Testis (tissue), 3 donors: ENCODE data around the gene INPP5F. TPM values are rescaled to one million over a fixed set of nuclear protein-coding genes. Genes with fewer than 3 reads are reported as not detected.
"Not testable (repeated sequence)": the region's sequence is repeated elsewhere in the genome, so short reads cannot be mapped to it uniquely, and the experiment has no call there.

Experiments
- DNase-seq: peaks from one replicate; pipeline ENCODE4 v3.0.0-alpha.2; 2019
- H3K27ac ChIP-seq, 2 donors: fragments of 200-600 bp; sonication (generic); one replicate each; pipeline ENCODE4 v1.5.1; 2019
- H3K27me3 ChIP-seq: fragments of 200-600 bp; sonication (generic); one replicate; pipeline ENCODE4 v1.5.1; 2019
- H3K36me3 ChIP-seq: fragments of 200-600 bp; sonication (generic); one replicate; pipeline ENCODE4 v1.5.1; 2017; ENCODE audit warnings: low read depth; ENCODE audit errors: missing control alignments
- H3K4me1 ChIP-seq: fragments of 200-600 bp; sonication (generic); one replicate; pipeline ENCODE4 v1.5.1; 2019
- H3K4me3 ChIP-seq, 2 donors: fragments of 200-600 bp; sonication (generic); one replicate each; pipeline ENCODE4 v1.5.1; 2017 to 2019
- H3K9me3 ChIP-seq: fragments of 200-600 bp; sonication (generic); one replicate; pipeline ENCODE4 v1.5.1; 2017
- CTCF ChIP-seq, 3 experiments: fragments of 450-650 bp in 2 of 3; fragments of 200-600 bp in 1 of 3; sonication (generic) in 1 of 3; IDR thresholded peaks; one replicate each; pipeline ENCODE4 v1.5.1; 2016 to 2019; ENCODE audit warnings: antibody characterized with exemption in 3 of 3, mild to moderate bottlenecking in 2 of 3, moderate library complexity in 1 of 3
- POLR2A ChIP-seq: fragments of 450-650 bp; IDR thresholded peaks from one replicate; pipeline ENCODE4 v1.6.1; 2017; ENCODE audit warnings: antibody characterized with exemption, mild to moderate bottlenecking, moderate library complexity
- WGBS, 2 donors: methylation state at CpG; one replicate each; pipeline ENCODE4 v1.1.5; 2018; 5-methylcytosine and 5-hydroxymethylcytosine counted together
- intact Hi-C: fragments of 100-400 bp; cut with DNase I; formaldehyde crosslinking; loops from one replicate; pipeline ENCODE4 v1.15.1; 2023; ENCODE audit warnings: low total_unique reads
- polyA plus RNA-seq: library from polyadenylated mRNA; stranded (reverse); fragments of 350-450 nt; fragmentation: Illumina TruSeq; extraction: RNeasy Lipid Tissue Mini Kit (QIAGEN cat#74804); gene quantifications from one replicate; pipeline ENCODE4 v1.2.3, GENCODE V29; 2014; ENCODE audit warnings: low read depth, low replicate concordance; ENCODE audit not compliant: insufficient read depth
- total RNA-seq, 2 donors: library from RNA; depleted of rRNA; stranded (reverse); fragments of >200 nt; gene quantifications; one replicate each; pipeline ENCODE4 v1.2.3, GENCODE V29; 2016

INPP5F gene
- total and polyA plus RNA-seq, 3 donors from 2014 or later, result 19.0 to 23.8 (median 21.9) TPM

- no peaks in the 10 kb centered on the region for H3K9me3 ChIP-seq
- no peaks in the 10 kb centered on the region for H3K36me3 ChIP-seq
- no peak overlapping the region for H3K4me3 ChIP-seq
- WGBS, 2 donors, result 89 to 96% methylated on average over 6 of the region's 6 CpGs
- H3K27ac ChIP-seq, result no peak overlapping the region
- no peak for DNase-seq
- intact Hi-C loops, result no loop called here
- no peaks in the 10 kb centered on the region for H3K27me3 ChIP-seq
- TF ChIP-seq POLR2A, result no peak
- TF ChIP-seq CTCF (IDR thresholded peaks at IDR 0.05), result no peak
- H3K4me1 ChIP-seq, result peaks cover under 1% of the 10 kb centered on the region
Observed at GRCh38 chr10:119865699-119866240, 139.9 kb downstream of the INPP5F start.

- Histone ChIP-seq H3K4me1 (peaks cover 8% of the 10 kb centered on the region), H3K36me3 (no peaks in the 10 kb centered on the region), H3K27me3 (no peaks in the 10 kb centered on the region), H3K4me3 (no peak overlapping the region), H3K9me3 (no peaks in the 10 kb centered on the region), H3K27ac (no peak overlapping the region)
- no peak for DNase-seq
- 69 to 77% methylated on average over 7 of the region's 7 CpGs for WGBS, 2 donors
- TF ChIP-seq CTCF (IDR thresholded peaks at IDR 0.05) (no peak), POLR2A (no peak)
- intact Hi-C loops, result no loop called here
Observed at GRCh38 chr10:119867317-119867716, 141.5 kb downstream of the INPP5F start.

GRCh38 chr10:119869398-119869797 lies 143.5 kb downstream of the INPP5F start:
- WGBS, 2 donors, result 76 to 83% methylated on average over 4 of the region's 4 CpGs
- H3K9me3 ChIP-seq, H3K27me3 ChIP-seq, H3K4me3 ChIP-seq, DNase-seq, H3K27ac ChIP-seq, H3K4me1 ChIP-seq, H3K36me3 ChIP-seq, intact Hi-C loops: not testable (repeated sequence)

- Histone ChIP-seq H3K4me3 (peak overlapping the region; percentile 86 to 87), H3K27ac (peak overlapping the region; percentile 86 to 90), H3K9me3 (no peaks in the 10 kb centered on the region), H3K27me3 (no peaks in the 10 kb centered on the region), H3K4me1 (peaks cover 8% of the 10 kb centered on the region), H3K36me3 (no peaks in the 10 kb centered on the region)
- 0 to 1% methylated on average over 6 to 41 of the region's 56 CpGs for WGBS, 2 donors
- TF ChIP-seq CTCF (IDR thresholded peaks at IDR 0.05) (no peak), POLR2A (no peak)
- peak; percentile 62 for DNase-seq
- intact Hi-C loops, result no loop called here
Observed at GRCh38 chr10:119871881-119872609, 146.2 kb downstream of the INPP5F start.

GRCh38 chr10:119872610-119872859 lies 146.7 kb downstream of the INPP5F start, which contains the start of gene MCMBP:
TSS of gene MCMBP (minus strand) at chr10:119872843. CDS start at chr10:119872584, 259 bp downstream.
- Histone ChIP-seq H3K9me3 (no peaks in the 10 kb centered on the region), H3K27me3 (no peaks in the 10 kb centered on the region), H3K27ac (peak within 1 kb of the TSS; percentile 86 to 90), H3K36me3 (no peaks in the 10 kb centered on the region), H3K4me1 (peaks cover 8% of the 10 kb centered on the region), H3K4me3 (peak within 1 kb of the TSS; percentile 86 to 87)
- DNase-seq, result no peak
- 0% methylated on average over 42 of the region's 42 CpGs; no CpG with 5 or more reads in 1 of the 2 donors for WGBS, 2 donors
- TF ChIP-seq CTCF (IDR thresholded peaks at IDR 0.05) (no peak), POLR2A (no peak)
- intact Hi-C loops, result no loop called here
